SKM-1 (cell line): ENCODE data around the gene RNU6-1.

ENCODE experiments used
- DNase-seq: peaks from one replicate; lab custom pipeline; 2025; ENCODE audit not compliant: unreplicated experiment; lab: John Stamatoyannopoulos, UW

RNU6-1 gene

GRCh38 chr15:67859331-67859946 lies 19.6 kb upstream of the RNU6-1 start:
- no peak for DNase-seq

GRCh38 chr15:67857220-67857619 lies 17.4 kb upstream of the RNU6-1 start:
- DNase-seq = no peak

- DNase-seq = no peak
These were observed 16.0 kb upstream of the RNU6-1 start for GRCh38 chr15:67855842-67856241.

- no peak for DNase-seq
These were observed 14.5 kb upstream of the RNU6-1 start for GRCh38 chr15:67854358-67854757.

GRCh38 chr15:67853454-67853853 lies 13.6 kb upstream of the RNU6-1 start:
- DNase-seq = no peak

- DNase-seq = no peak
These were observed 12.6 kb upstream of the RNU6-1 start for GRCh38 chr15:67852418-67852817.

- DNase-seq = peak; percentile 33
These were observed 11.2 kb upstream of the RNU6-1 start for GRCh38 chr15:67850994-67851571.

GRCh38 chr15:67850336-67850735 lies 10.5 kb upstream of the RNU6-1 start:
- no peak for DNase-seq

GRCh38 chr15:67849538-67849937 lies 9.7 kb upstream of the RNU6-1 start:
- DNase-seq = no peak

- DNase-seq = no peak
These were observed 6.1 kb upstream of the RNU6-1 start for GRCh38 chr15:67845974-67846373.

GRCh38 chr15:67843571-67844387 lies 3.9 kb upstream of the RNU6-1 start:
- no peak for DNase-seq

GRCh38 chr15:67843092-67843501 lies 3.3 kb upstream of the RNU6-1 start:
- DNase-seq = no peak

- DNase-seq = no peak
These were observed 1.6 kb upstream of the RNU6-1 start for GRCh38 chr15:67841513-67841762.

GRCh38 chr15:67840749-67841512 lies 1.1 kb upstream of the RNU6-1 start:
- no peak for DNase-seq

- DNase-seq = peak; percentile 52
These were observed 331 bp downstream of the RNU6-1 start for GRCh38 chr15:67839499-67839928.

GRCh38 chr15:67838789-67839332 lies 984 bp downstream of the RNU6-1 start:
- peak; percentile 39 for DNase-seq

- DNase-seq = no peak
These were observed 2.9 kb downstream of the RNU6-1 start for GRCh38 chr15:67836955-67837354.

- DNase-seq = peak; percentile 27
These were observed 3.4 kb downstream of the RNU6-1 start for GRCh38 chr15:67836477-67836876.

- DNase-seq = no peak
These were observed 3.8 kb downstream of the RNU6-1 start for GRCh38 chr15:67836134-67836455.

GRCh38 chr15:67835297-67836133 lies 4.3 kb downstream of the RNU6-1 start:
- DNase-seq = no peak
